PFSK-1 (cell line): ENCODE data around the gene ANTXR1.

Source experiments
- FOXP2 ChIP-seq: optimal IDR thresholded peaks from 2 replicates; pipeline ENCODE3; 2011; ENCODE audit warnings: borderline replicate concordance, control low read depth, inconsistent platforms; ENCODE audit not compliant: insufficient read depth; ENCODE audit errors: extremely low read length, extremely low read depth
- POLR2AphosphoS5 ChIP-seq: IDR thresholded peaks from 2 replicates; pipeline ENCODE4 v1.6.1; 2012; ENCODE audit warnings: low read depth, mild to moderate bottlenecking, control low read depth, low read length, moderate library complexity
- SIN3A ChIP-seq: IDR thresholded peaks from 2 replicates; pipeline ENCODE4 v1.6.1; 2012; ENCODE audit warnings: mild to moderate bottlenecking, low read length, moderate library complexity, borderline replicate concordance; ENCODE audit not compliant: insufficient read depth
- TAF1 ChIP-seq: IDR thresholded peaks from 2 replicates; pipeline ENCODE4 v1.6.1; 2012; ENCODE audit warnings: low read length, control low read depth, borderline replicate concordance; ENCODE audit not compliant: insufficient read depth
- TF ChIP-seq, protein P1 (sequence below), 2 experiments: IDR thresholded peaks; 2 replicates each; pipeline versions ENCODE4 v1.6.1 to v1.8.0; 2011 to 2012; ENCODE audit warnings: low read depth in 2 of 2, low read length in 2 of 2, control low read depth in 1 of 2, inconsistent platforms in 1 of 2, mild to moderate bottlenecking in 1 of 2, moderate library complexity in 1 of 2; ENCODE audit not compliant: insufficient read depth in 1 of 2

The ANTXR1 gene

DNA sequence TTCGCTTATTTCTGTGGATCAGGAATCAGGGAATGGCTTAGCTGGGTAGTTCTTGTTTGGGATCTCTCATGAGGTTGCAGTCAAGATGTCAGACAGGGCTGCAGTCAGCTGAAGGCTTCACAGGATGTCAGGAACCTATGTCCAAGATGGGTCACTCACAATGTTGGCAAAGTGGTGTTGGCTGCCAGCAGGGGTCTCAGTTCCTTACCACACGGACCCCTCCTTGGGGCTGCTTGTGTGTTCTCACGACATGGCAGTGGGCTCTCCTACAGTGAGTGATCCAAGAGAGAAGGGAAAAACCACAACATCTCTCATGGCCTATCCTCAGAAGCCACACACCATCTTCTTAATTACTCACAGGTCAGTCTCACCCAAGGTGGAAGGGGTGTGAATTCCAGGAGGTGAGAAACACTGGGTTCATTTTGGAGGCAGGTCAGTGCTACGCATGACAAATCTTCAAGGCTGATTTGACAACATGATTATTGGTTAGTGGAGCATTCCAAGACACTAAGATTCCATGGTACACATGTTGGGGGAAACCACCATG is 1.3 kb upstream of the ANTXR1 start:
- no peak for TF ChIP-seq POLR2AphosphoS5
- TF ChIP-seq, protein P1, sequence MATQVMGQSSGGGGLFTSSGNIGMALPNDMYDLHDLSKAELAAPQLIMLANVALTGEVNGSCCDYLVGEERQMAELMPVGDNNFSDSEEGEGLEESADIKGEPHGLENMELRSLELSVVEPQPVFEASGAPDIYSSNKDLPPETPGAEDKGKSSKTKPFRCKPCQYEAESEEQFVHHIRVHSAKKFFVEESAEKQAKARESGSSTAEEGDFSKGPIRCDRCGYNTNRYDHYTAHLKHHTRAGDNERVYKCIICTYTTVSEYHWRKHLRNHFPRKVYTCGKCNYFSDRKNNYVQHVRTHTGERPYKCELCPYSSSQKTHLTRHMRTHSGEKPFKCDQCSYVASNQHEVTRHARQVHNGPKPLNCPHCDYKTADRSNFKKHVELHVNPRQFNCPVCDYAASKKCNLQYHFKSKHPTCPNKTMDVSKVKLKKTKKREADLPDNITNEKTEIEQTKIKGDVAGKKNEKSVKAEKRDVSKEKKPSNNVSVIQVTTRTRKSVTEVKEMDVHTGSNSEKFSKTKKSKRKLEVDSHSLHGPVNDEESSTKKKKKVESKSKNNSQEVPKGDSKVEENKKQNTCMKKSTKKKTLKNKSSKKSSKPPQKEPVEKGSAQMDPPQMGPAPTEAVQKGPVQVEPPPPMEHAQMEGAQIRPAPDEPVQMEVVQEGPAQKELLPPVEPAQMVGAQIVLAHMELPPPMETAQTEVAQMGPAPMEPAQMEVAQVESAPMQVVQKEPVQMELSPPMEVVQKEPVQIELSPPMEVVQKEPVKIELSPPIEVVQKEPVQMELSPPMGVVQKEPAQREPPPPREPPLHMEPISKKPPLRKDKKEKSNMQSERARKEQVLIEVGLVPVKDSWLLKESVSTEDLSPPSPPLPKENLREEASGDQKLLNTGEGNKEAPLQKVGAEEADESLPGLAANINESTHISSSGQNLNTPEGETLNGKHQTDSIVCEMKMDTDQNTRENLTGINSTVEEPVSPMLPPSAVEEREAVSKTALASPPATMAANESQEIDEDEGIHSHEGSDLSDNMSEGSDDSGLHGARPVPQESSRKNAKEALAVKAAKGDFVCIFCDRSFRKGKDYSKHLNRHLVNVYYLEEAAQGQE (IDR thresholded peaks at IDR 0.05; ENCODE audit: insufficient read depth in 1 of 2, low read depth in 2 of 2, low read length in 2 of 2) = no peak
- TF ChIP-seq TAF1 = no peak
- no peak for TF ChIP-seq FOXP2
- TF ChIP-seq SIN3A = no peak

DNA sequence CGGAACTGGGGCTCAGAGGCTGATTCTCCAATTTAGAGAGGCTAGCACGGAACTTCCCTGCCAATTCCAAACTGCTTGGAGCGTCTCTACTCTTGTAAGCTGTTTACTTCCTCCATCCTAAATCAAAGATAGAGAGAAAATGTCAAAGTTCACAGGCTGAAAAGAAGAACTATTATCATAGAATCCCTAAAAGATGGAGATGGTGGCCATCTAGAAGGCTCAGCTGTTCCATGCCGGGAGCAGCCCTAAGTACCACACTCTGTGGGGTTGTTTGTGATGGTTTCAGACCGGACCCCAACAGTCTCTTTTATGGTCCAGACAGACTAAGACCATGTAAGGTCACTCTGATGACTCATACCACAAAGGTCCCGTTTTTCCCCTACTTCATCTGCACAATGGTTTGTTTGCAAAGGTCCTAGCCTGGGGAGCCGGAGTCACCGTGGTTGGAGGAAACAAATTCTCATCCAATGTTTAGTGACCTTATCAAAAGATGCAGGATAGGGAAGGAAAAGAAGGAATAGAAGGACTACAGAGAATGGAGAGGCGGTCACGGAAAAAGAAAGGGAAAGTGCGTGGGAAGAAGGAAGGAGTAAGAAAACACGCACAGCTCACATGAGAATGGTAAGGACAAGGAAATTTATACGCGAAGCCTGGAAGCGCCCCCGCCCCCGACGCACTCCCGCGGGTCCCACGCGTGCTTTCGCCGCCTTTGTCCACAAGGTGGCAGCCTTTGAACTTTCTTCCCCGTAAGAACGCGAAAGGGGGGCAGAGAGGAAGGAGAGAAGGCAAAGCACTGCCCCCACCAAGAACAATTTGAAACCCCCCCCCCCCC is 453 bp upstream of the ANTXR1 start:
- no peak for TF ChIP-seq SIN3A
- TF ChIP-seq POLR2AphosphoS5 = no peak
- TF ChIP-seq, protein P1 (IDR thresholded peaks at IDR 0.05; ENCODE audit: insufficient read depth in 1 of 2, low read depth in 2 of 2, low read length in 2 of 2) = no peak
- no peak; the same call in 1 of the 2 replicates for TF ChIP-seq TAF1
- no peak for TF ChIP-seq FOXP2

DNA sequence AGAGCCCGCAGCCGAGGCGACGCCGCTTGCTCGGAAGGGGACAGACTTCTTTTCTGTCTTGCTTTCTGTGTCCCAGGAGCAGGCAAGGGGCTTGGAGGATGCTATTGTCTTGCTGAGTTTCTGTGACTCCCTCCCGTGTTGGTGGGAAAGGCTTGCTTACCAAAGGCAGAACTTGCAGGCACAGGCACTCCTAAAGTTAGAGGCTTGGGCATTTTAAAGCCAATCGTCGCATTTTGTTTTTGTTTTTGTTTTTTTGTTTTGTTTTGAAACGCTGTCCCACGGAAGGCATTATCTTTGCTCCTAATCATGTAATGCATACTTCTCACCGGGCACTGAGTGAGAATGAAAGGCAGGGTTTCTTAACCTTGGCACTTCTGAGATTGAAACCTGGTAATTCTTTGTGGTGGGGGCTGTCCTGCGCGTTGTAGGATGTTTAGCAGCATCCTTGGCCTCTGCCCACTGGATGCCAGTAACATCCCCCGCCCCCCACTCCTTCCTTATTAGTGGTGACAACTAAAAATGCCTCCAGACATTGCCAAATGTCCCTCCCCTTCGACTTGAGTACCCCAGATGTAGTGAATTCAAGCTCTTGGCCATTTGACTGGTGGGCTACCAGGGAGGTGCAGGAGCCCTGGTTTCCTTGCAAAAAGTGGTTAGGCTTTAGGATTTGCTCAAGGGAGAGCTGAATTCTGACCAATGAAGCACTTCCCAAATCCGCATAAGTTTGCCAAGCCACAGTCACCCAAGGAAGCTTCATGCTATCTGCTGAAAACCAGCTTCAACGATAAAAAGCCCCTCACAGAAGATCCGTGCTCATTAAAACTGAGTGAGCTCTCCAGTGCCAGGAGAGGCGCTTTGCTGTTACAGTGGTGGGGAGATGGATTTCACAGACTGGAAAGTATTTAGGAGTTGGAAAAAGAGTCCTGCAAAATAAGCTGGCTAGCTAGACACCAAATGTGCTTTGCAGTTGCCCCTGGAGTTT is 1.2 kb downstream of the ANTXR1 start:
- TF ChIP-seq, protein P1 (IDR thresholded peaks at IDR 0.05; ENCODE audit: insufficient read depth in 1 of 2, low read depth in 2 of 2, low read length in 2 of 2) = no peak
- no peak for TF ChIP-seq SIN3A
- no peak for TF ChIP-seq FOXP2
- no peak for TF ChIP-seq TAF1
- no peak for TF ChIP-seq POLR2AphosphoS5

DNA sequence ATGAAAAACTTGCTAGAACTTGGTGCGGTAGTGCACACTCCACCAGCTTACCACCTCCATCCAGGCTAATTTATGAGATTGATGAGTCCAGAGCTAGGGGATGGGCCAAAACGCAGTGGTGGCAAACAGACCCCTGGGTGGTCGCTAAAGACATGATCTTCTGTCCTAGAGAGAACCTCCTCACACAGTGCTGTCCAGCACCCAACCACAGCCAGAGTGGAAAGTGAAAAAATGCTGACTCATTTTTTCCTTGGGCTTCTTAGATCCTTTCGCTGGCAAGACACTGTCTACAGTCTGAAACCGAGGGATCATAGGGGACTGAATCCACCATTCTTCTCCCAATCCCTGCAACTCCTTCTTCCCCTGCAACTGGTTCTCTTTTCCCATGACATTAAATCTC is 4.1 kb downstream of the ANTXR1 start:
- TF ChIP-seq, protein P1 (IDR thresholded peaks at IDR 0.05; ENCODE audit: insufficient read depth in 1 of 2, low read depth in 2 of 2, low read length in 2 of 2) = peak; percentile 53 to 79
- no peak for TF ChIP-seq FOXP2
